H1 (cell line): Measurements from ENCODE around the gene MT1B. TPM values are rescaled to one million over a fixed set of nuclear protein-coding genes. Genes with fewer than 3 reads are reported as not detected.
"Not testable (repeated sequence)": the region's sequence is repeated elsewhere in the genome, so short reads cannot be mapped to it uniquely, and the experiment has no call there.

ENCODE experiments used
- CTCF ChIA-PET: fragments of 300-600 bp; sonication (Branson Sonifier 250); formaldehyde crosslinking; loops from one replicate; lab custom pipeline; 2021; ENCODE audit not compliant: partially characterized antibody; lab: Charles Lee
- POLR2A ChIA-PET: fragments of 300-600 bp; sonication (Branson Sonifier 250); formaldehyde crosslinking; loops from one replicate; lab custom pipeline; 2021; ENCODE audit warnings: inconsistent platforms; ENCODE audit not compliant: partially characterized antibody; lab: Charles Lee
- DNase-seq, 2 experiments: peaks; one replicate each; pipeline versions ENCODE4 v3.0.0 to v3.0.0-alpha.2; 2010 to 2022; ENCODE audit warnings: low spot score in 2 of 2, low read depth in 1 of 2, mixed read lengths in 1 of 2
- FAIRE-seq: peaks from 2 replicates; lab custom pipeline; 2011; peaks lifted over from hg19 to GRCh38; lab: Jason Lieb, UNC
- H2AFZ ChIP-seq: 2 replicates; pipeline ENCODE4 v1.8.1; 2012; ENCODE audit warnings: low read length, inconsistent platforms
- H2AK5ac ChIP-seq: 2 replicates; pipeline ENCODE4 v1.6.1; 2013; ENCODE audit warnings: low read depth, low read length
- H2BK120ac ChIP-seq: replicated peaks from 2 replicates; pipeline ENCODE3; 2013; ENCODE audit warnings: low read depth, low read length, inconsistent platforms
- H2BK12ac ChIP-seq: 2 replicates; pipeline ENCODE4 v1.6.1; 2013; ENCODE audit warnings: low read depth, low read length
- H2BK15ac ChIP-seq: 2 replicates; pipeline ENCODE4 v1.6.1; 2013; ENCODE audit warnings: low read length
- H2BK20ac ChIP-seq: 2 replicates; pipeline ENCODE4 v1.6.1; 2013; ENCODE audit warnings: low read length
- H2BK5ac ChIP-seq: 2 replicates; pipeline ENCODE4 v1.6.1; 2013; ENCODE audit warnings: low read depth, low read length
- H3K14ac ChIP-seq: 2 replicates; pipeline ENCODE4 v1.6.1; 2013; ENCODE audit warnings: inconsistent platforms; ENCODE audit not compliant: insufficient read length
- H3K18ac ChIP-seq: 2 replicates; pipeline ENCODE4 v1.6.1; 2013; ENCODE audit warnings: low read length; ENCODE audit errors: extremely low read depth
- H3K23ac ChIP-seq: 2 replicates; pipeline ENCODE4 v1.6.1; 2013; ENCODE audit warnings: inconsistent platforms; ENCODE audit not compliant: insufficient read length
- H3K23me2 ChIP-seq: 2 replicates; pipeline ENCODE4 v1.6.1; 2013; ENCODE audit warnings: low read depth, low read length
- H3K27ac ChIP-seq: 2 replicates; pipeline ENCODE4 v1.6.1; 2011; ENCODE audit warnings: low read depth, low read length, inconsistent platforms
- H3K27me3 ChIP-seq, 4 experiments: replicated peaks in 1 of 4; 1 replicate in 1 of 4; 2 replicates in 3 of 4; pipeline versions ENCODE4 v1.6.1 to v1.8.1; 2011 to 2013; ENCODE audit warnings: low read length in 3 of 4, mild to moderate bottlenecking in 3 of 4, inconsistent platforms in 2 of 4, mixed read lengths in 2 of 4, moderate library complexity in 1 of 4; ENCODE audit not compliant: control insufficient read depth in 3 of 4, insufficient read depth in 3 of 4; ENCODE audit errors: extremely low read depth in 1 of 4
- H3K36me3 ChIP-seq, 4 experiments: 2 replicates each; pipeline versions ENCODE4 v1.6.1 to v1.8.1; 2011 to 2013; ENCODE audit warnings: mild to moderate bottlenecking in 4 of 4, low read length in 3 of 4, moderate library complexity in 2 of 4, control low read depth in 1 of 4, inconsistent platforms in 1 of 4; ENCODE audit not compliant: insufficient read depth in 4 of 4, control insufficient read depth in 2 of 4
- H3K4ac ChIP-seq: replicated peaks from 2 replicates; pipeline ENCODE3; 2013; ENCODE audit warnings: low read length, low read depth, mixed read lengths, inconsistent platforms; ENCODE audit not compliant: insufficient read length
- H3K4me1 ChIP-seq, 4 experiments: replicated peaks in 1 of 4; 1 replicate in 1 of 4; 2 replicates in 3 of 4; pipeline versions ENCODE4 v1.6.1 to v1.8.1; 2011 to 2013; ENCODE audit warnings: low read length in 3 of 4, inconsistent platforms in 2 of 4, mixed read lengths in 1 of 4; ENCODE audit not compliant: insufficient read depth in 4 of 4, control insufficient read depth in 3 of 4
- H3K4me2 ChIP-seq, 2 experiments: 2 replicates each; pipeline versions ENCODE4 v1.6.1 to v1.8.1; 2011 to 2013; ENCODE audit warnings: low read depth in 2 of 2, low read length in 2 of 2, control low read depth in 1 of 2, inconsistent platforms in 1 of 2, mild to moderate bottlenecking in 1 of 2; ENCODE audit not compliant: insufficient read depth in 1 of 2
- H3K4me3 ChIP-seq, 4 experiments: fragments of 200-600, 300-600 bp in 1 of 4; sonication (generic), shearing (Covaris generic), sonication (Bioruptor Twin) in 1 of 4; 2 replicates each; pipeline versions ENCODE4 v1.5.1 to v1.8.1; 2011 to 2016; ENCODE audit warnings: low read length in 4 of 4, low read depth in 3 of 4, control low read depth in 2 of 4, inconsistent platforms in 2 of 4, mild to moderate bottlenecking in 2 of 4, mixed read lengths in 1 of 4, moderate library complexity in 1 of 4; ENCODE audit not compliant: insufficient read depth in 2 of 4; ENCODE audit errors: extremely low read depth in 1 of 4
- H3K56ac ChIP-seq: replicated peaks from 2 replicates; pipeline ENCODE3; 2013; ENCODE audit warnings: low read depth, mild to moderate bottlenecking, mixed read lengths, low read length, inconsistent platforms; ENCODE audit not compliant: insufficient read length
- H3K79me1 ChIP-seq: 2 replicates; pipeline ENCODE4 v1.6.1; 2013; ENCODE audit warnings: low read depth, low read length, control low read depth
- H3K79me2 ChIP-seq, 2 experiments: 2 replicates each; pipeline versions ENCODE4 v1.6.1 to v1.8.1; 2012 to 2013; ENCODE audit warnings: low read length in 2 of 2, mild to moderate bottlenecking in 2 of 2, inconsistent platforms in 1 of 2; ENCODE audit not compliant: insufficient read depth in 2 of 2, control insufficient read depth in 1 of 2
- H3K9ac ChIP-seq, 4 experiments: replicated peaks in 1 of 4; 1 replicate in 1 of 4; 2 replicates in 3 of 4; pipeline versions ENCODE4 v1.6.1 to v1.8.1; 2011 to 2013; ENCODE audit warnings: low read depth in 3 of 4, low read length in 3 of 4, control low read depth in 2 of 4, mild to moderate bottlenecking in 2 of 4, moderate library complexity in 2 of 4, inconsistent platforms in 1 of 4; ENCODE audit errors: extremely low read depth in 1 of 4
- H3K9me3 ChIP-seq, 2 experiments: 2 replicates each; pipeline versions ENCODE4 v1.6.1 to v1.8.1; 2012 to 2013; ENCODE audit warnings: mild to moderate bottlenecking in 2 of 2, moderate library complexity in 2 of 2, control low read depth in 1 of 2, inconsistent platforms in 1 of 2, low read depth in 1 of 2, low read length in 1 of 2, mixed read lengths in 1 of 2; ENCODE audit not compliant: insufficient read depth in 2 of 2
- H4K20me1 ChIP-seq, 2 experiments: replicated peaks in 1 of 2; 2 replicates each; pipeline versions ENCODE3 to v1.8.1; 2011 to 2013; ENCODE audit warnings: inconsistent platforms in 2 of 2, low read length in 2 of 2, mild to moderate bottlenecking in 1 of 2; ENCODE audit not compliant: insufficient read depth in 2 of 2, control insufficient read depth in 1 of 2
- H4K5ac ChIP-seq: 2 replicates; pipeline ENCODE4 v1.6.1; 2013; ENCODE audit warnings: low read length, low read depth, mixed read lengths, inconsistent platforms; ENCODE audit not compliant: insufficient read length
- H4K8ac ChIP-seq: 2 replicates; pipeline ENCODE4 v1.8.0; 2013; ENCODE audit warnings: mild to moderate bottlenecking, moderate library complexity, low read length, inconsistent platforms; ENCODE audit not compliant: insufficient read depth; ENCODE audit errors: extremely low read depth
- H4K91ac ChIP-seq: replicated peaks from 2 replicates; pipeline ENCODE3; 2013; ENCODE audit warnings: low read length, mixed read lengths, inconsistent platforms; ENCODE audit not compliant: insufficient read length
- GTF2F1 ChIP-seq: IDR thresholded peaks from 2 replicates; pipeline ENCODE4 v1.6.1; 2012; ENCODE audit warnings: low read depth, low read length, improper control_type of control experiment, borderline replicate concordance
- SIX5 ChIP-seq: IDR thresholded peaks from 2 replicates; pipeline ENCODE4 v1.6.1; 2011; ENCODE audit warnings: mild to moderate bottlenecking, low read depth, low read length
- WGBS, 2 experiments: shearing (Covaris generic) in 1 of 2; methylation state at CpG; one replicate each; pipeline versions ENCODE4 v1.1.6 to v1.1.7; 2013 to 2015; ENCODE audit warnings: low lambda C conversion rate in 2 of 2, mixed read lengths in 2 of 2, inconsistent platforms in 1 of 2, low coverage in 1 of 2, missing lambda C conversion rate in 1 of 2; ENCODE audit not compliant: insufficient replicate concordance in 2 of 2, insufficient coverage in 1 of 2, insufficient read length in 1 of 2; ENCODE audit errors: extremely low coverage in 1 of 2, missing lambda C conversion rate in 1 of 2; 5-methylcytosine and 5-hydroxymethylcytosine counted together
- polyA plus RNA-seq, 7 experiments: library from polyadenylated mRNA; depleted of rRNA in 3 of 7; stranded (reverse) in 5 of 7; unstranded in 2 of 7; fragments of >200 nt in 5 of 7; fragments of 200-250 nt in 2 of 7; gene quantifications; 1 replicate in 5 of 7; 2 replicates in 1 of 7; 4 replicates in 1 of 7; pipeline versions ENCODE4 v1.2.1 to v1.2.3, GENCODE V29; 2011 to 2013; ENCODE audit warnings: missing spikeins in 2 of 7, mixed read lengths in 2 of 7
- total RNA-seq: library from RNA; stranded (reverse); fragmentation: NEBNext Ultra II Directional; extraction: Animal tissue kit (Norgen Biotek cat#: 25700); gene quantifications from 2 replicates; pipeline ENCODE4 v1.2.1, GENCODE V29; 2021

Gene MT1B
- total and polyA plus RNA-seq, 2 of the 8 experiments (the other 6 are each of a cell fraction or from before 2014, with no cell fraction given), result not detected

DNA sequence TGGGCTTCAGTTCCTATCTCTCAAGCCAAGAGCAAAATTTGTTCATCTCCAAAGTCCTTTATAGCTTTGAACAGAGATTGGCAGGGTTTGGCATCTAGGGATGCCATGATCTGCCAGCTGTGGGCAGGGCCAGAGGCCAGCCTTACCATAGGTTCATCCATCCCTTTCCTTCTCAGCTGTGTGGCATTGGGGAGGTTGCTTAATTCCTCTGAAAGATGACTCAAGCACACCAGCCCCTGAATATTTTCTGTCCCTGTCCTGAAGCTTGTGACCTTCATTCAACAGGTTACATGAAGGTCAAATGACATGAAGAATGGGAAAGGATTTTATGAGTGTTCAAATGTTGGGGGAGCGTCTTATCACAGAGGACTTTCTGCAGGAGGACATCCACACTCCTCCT is 12.8 kb downstream of the MT1B start (continued):
- TF ChIP-seq SIX5, result no peak
- TF ChIP-seq GTF2F1, result no peak

DNA sequence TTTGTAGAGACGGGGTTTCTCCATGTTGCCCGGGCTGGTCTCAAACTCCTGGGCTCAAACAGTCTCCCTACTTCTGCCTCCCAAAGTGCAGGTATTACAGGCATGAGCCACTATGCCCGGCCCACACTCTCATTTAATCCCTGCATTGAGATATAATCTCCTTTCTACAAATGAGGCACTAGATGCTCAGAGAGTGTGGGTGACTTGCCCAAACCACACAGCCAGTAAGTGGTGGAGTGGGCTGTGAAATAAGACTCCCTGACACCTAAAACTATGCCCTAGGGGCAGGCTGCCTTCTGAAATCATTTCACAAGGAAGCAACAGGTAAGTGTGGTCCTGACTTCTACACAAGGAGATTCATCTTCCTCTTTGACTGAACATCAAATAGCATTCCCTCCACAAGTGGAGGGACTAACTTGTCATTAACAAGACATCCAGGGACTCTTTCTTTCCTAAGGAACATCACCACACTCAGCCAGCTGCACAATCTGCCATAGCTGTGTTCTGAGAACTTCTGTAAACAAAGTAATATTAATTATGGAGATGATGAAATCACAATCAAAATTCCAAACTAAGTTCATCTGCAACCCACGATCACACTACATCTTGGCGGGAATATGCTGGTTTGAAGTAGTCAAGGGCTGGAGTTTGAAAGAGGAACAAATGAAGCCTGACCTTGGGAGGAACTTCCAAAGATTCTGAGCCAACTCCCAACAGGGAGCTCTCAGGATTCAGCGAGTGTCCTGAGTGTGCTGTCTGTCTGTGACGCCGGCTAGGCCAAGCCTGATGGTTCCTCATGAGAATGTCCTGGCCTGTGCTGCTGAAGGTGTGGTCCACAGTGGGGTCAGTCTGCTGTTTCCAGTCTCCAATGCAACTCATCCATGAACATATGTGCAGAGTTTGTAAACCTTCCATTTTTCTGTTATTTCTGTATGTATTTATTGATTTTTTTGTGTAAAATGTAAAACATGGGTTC is 13.9 kb downstream of the MT1B start:
- H3K9me3 ChIP-seq, H2BK5ac ChIP-seq, H2BK15ac ChIP-seq, H3K79me1 ChIP-seq, H3K23ac ChIP-seq, H3K4me3 ChIP-seq, H2BK20ac ChIP-seq, H4K20me1 ChIP-seq, H3K4me2 ChIP-seq, H2BK120ac ChIP-seq, H3K9ac ChIP-seq, DNase-seq, H2AFZ ChIP-seq, H4K8ac ChIP-seq, H2AK5ac ChIP-seq, H2BK12ac ChIP-seq, H4K5ac ChIP-seq, H3K56ac ChIP-seq, H3K4ac ChIP-seq, H3K27ac ChIP-seq, H3K36me3 ChIP-seq, H4K91ac ChIP-seq, H3K14ac ChIP-seq, H3K18ac ChIP-seq, H3K79me2 ChIP-seq: not testable (repeated sequence)
- Histone ChIP-seq H3K4me1 (peaks cover 3 to 17% (median 14%) of the 10 kb centered on the region in 4 experiments), H3K27me3 (peaks cover 89 to 100% (median 98%) of the 10 kb centered on the region in 4 experiments), H3K23me2 (peaks cover 17% of the 10 kb centered on the region; the same call in 1 of the 2 replicates)
- ChIA-PET POLR2A (interaction anchor here (1.7 to 13.9 kb wide), 4 partner anchors 11 to 40 kb away, joined by 7 to 205 read pairs (median 46); partner anchors contain the start of genes MT1B, MT1E, MT1F and MT1X), CTCF (interaction anchor here (0.7 kb wide), 1 partner anchor 16 kb away, joined by 3 read pairs; no protein-coding TSS in a partner anchor)
- WGBS, 2 experiments, result 67% methylated on average over 8 of the region's 8 CpGs; no CpG with 5 or more reads in 1 of the 2 experiments
- FAIRE-seq, result peak; percentile 32
